T1000 (cell line): ENCODE data around the gene GNPTAB.

Source experiments
- DNase-seq: peaks from one replicate; lab custom pipeline; 2025; ENCODE audit warnings: mixed read lengths; lab: John Stamatoyannopoulos, UW

Gene GNPTAB

DNA sequence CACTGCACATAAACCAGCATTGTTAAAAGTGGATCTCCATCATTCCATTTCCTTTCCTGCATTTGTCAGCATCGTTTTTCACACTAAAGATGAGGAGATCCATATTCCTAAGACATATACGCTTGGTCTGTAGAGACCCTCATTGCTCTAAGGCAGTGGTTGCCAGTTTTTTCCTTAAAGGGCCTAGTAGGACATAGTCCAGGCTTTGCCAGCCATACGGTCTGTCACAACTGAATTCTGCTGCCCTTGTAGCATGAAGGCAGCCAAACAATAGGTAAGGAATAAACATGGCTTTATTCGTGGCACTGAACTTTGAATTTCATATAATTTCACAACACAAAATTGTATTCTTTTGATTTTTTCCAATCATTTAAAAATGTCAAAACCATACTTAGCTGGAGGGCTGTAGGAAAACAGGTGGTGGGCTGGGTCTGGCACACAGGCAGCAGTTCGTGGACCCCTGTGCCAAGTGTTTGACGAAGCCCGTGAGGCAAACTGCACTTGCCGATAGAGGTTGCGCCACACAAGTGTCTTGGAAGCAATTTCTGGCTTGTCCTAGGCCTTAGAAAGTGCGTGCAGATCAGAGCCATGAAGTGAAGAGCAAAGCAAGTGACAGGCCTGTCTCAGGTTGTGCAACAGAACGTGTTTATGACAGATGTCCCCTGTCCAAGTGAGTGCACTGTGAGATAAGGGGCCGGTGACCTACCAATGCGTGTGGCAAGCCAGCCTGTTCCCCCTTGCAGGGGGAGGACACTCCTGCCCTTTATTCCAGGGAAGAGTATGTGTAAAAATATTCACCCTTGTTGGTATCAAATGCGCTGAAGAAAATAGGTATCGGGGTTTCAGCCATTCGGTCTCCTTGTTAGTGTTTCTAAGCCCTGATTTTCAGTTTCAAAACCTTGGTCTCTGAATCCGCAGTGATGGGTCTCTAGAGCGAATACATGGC lies 134.2 kb downstream of the GNPTAB start:
- no peak for DNase-seq

GRCh38 chr12:101695706-101696105 lies 135.1 kb downstream of the GNPTAB start:
- DNase-seq, result no peak
